Inflammatory macrophage treated with lipopolysaccharide for 1 hour (primary cell): ENCODE results near the gene GMEB2.

Source experiments
- DNase-seq, 2 donors: peaks; one replicate each; pipeline ENCODE4 v3.0.0-alpha.2; 2020 to 2022

Gene GMEB2

DNA sequence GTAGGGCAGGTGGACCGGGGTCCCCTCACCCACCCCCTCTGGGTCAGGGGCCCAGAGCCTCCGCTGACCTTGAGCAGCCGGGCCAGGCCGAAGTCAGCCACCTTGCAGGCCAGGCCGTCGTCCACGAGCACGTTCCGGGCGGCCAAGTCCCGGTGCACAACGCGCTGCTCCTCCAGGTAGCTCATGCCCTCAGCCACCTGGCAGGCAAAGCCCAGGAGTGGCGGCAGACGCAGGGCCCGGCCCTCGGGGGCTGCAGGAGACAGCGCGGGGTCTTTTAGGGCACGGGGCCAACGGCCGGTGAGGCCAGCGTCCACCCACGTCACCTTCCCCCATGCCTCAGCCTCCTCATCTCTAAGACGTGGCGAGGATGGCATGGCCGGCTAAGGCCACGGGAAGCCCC lies 85.5 kb downstream of the GMEB2 start:
- no peak for DNase-seq

DNA sequence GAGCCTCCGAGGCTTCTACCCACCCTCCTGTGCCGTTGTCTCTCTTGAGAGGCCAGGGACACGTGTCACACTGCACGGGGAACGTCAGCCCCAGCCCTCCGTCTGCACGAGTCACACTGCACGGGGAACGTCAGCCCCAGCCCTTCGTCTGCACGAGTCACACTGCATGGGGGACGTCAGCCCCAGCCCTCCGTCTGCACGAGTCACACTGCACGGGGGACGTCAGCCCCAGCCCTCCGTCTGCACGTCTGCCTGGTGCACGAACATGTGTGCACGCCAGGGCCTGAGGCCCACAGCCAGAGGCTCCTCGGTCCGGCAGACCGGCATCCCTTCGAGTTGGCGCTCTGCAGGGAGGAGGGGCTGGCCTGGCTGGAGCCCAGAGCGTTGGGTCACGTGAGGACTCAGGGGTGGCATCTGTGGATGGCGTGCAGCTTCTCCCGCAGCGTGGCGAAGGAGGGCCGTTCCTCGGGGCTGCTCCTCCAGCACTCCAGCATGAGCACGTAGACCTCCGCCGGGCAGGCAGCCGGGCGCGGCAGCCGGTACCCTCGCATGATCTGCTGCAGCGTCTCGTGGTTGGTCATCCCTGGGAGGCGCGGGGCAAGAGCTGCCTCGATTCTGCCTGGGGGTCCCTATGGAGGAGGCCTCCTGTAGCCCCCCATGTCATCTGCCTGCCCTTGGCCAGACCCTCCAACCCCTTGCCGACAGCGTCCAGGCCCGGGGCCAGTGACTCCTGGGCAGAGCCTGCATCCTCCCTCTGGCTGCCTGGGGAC lies 86.3 kb downstream of the GMEB2 start:
- DNase-seq: no peak

DNA sequence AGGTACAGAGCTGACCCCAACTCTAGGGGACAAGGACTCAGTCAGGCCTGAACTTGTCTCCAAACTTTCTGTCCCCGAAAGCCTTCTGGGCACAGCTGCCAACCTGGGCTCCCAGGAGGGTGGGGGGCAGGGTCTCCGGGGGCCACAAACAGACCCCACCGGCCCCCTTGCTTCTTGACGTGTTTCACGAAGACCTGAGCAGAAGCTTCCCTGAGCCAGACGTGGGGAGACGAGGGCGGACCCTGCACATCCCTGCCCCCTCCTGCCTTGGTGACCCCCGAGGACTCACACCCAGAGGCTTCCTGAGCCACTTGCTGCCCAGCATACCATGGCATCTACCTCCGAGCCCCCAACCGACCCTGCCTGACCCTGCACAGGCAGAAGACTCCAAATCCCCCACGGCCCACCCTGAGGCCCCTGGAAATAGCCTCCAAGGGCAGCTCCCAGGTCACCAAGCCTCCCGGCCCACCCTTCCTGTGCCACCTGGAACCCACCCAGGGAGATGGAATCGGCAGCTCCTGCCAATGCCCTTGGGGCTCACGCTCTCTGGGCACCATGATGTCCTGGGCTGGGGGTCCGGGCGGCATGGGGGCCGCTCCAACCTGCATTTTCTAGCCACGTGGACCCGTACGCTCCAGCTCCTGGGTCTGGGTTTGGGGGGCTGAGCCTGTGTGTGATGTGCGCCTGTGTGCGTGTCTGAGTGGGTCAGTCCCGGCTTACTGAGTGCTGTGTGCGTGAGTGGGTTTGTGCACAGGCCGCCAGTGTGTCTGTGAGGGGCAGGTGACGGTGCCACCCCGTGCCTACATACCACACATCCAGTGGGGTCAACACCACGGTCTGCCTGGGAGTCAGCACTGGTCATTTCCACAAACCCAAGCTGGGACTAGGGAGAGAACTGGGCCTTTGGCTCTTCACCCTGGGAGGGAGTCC lies 87.2 kb downstream of the GMEB2 start:
- no peak for DNase-seq

DNA sequence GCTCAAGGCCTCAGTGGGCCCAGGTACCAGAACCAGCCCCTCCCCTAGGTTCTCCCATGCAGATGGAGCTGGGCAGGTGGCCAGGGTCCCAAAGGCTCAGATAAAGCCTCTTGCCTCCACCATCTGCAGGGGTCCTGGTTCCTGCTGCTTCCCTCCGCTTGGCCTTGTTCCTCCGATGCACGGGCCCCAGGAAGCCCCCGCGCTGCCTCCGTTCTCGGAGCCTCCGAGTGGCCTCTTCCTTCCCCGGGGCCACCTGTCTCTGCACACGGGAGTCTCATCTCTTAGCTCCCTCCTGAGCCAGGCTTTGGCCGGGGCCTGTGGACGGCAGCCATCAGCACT lies 87.8 kb downstream of the GMEB2 start:
- DNase-seq: no peak

DNA sequence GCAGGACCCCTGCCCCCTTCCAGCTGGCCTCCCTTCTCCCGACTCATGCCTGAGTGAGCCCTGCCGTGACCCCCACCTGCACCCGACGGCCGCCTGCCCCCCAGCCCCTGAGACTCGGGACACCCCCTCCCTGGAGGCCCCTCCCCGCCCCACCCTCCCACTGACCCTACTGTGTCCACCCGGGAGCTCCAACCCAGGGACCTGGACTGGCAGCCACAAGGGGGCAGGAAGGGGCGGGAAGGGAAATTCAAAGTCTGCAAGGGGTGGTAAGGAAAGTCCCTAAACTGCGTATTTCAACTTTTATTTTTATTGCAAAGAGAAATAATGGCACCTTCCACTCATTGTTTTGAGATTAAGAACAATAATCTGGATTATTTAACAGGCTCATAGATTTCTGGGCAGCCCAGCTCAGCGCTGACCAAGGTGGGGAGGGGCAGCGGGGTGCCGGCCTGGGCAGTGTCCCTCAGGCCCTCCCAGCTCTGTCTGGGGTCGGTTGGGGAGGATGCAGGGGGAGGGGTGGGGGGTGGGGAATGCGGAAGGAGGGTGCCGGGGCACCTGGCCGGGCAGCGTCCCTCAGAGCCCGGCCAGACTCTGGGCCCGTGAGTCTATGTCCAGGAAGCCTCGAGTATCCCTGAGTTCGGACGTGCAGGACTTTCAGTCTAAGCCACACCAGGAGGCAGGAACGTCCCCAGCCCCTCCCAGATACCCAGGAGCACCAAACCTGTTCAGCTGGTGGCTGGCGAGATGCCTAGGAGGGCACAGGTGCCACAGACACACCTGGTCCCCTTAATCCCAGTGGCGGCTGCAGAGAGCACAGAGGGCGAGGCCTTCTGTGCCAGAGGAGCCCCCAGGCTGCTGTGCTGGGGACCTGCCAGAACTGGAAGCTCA lies 88.5 kb downstream of the GMEB2 start:
- DNase-seq: peak; percentile 51 to 56
